HG03064 (cell line): ENCODE results near the gene ZFX.

ENCODE experiments used
- ATAC-seq: cut with Tn5 transposase; IDR thresholded peaks from one replicate; pipeline ENCODE4 v1.9.1; 2021; ENCODE audit warnings: low read depth; ENCODE audit not compliant: unreplicated experiment

Gene ZFX

GRCh38 chrX:24198101-24198500, 48.6 kb downstream of the ZFX start:
- ATAC-seq: no peak

GRCh38 chrX:24200133-24200532, 50.6 kb downstream of the ZFX start:
- ATAC-seq: no peak

- ATAC-seq: no peak
Measured at GRCh38 chrX:24201216-24201615, 51.7 kb downstream of the ZFX start.

GRCh38 chrX:24202465-24203031, 53.0 kb downstream of the ZFX start:
- no peak for ATAC-seq

- ATAC-seq: no peak
Measured at GRCh38 chrX:24203072-24203808, 53.7 kb downstream of the ZFX start.

GRCh38 chrX:24204331-24204730, 54.8 kb downstream of the ZFX start:
- ATAC-seq: no peak

- no peak for ATAC-seq
Measured at GRCh38 chrX:24204958-24205357, 55.4 kb downstream of the ZFX start.

- no peak for ATAC-seq
Measured at GRCh38 chrX:24207826-24208225, 58.3 kb downstream of the ZFX start.

- ATAC-seq: no peak
Measured at GRCh38 chrX:24208496-24209240, 59.1 kb downstream of the ZFX start.

- no peak for ATAC-seq
Measured at GRCh38 chrX:24210190-24210589, 60.7 kb downstream of the ZFX start.

- ATAC-seq: no peak
Measured at GRCh38 chrX:24214568-24214967, 65.0 kb downstream of the ZFX start.

GRCh38 chrX:24215272-24215671, 65.7 kb downstream of the ZFX start:
- no peak for ATAC-seq

GRCh38 chrX:24216037-24216436, 66.5 kb downstream of the ZFX start:
- ATAC-seq: no peak

GRCh38 chrX:24216827-24217226, 67.3 kb downstream of the ZFX start:
- no peak for ATAC-seq

GRCh38 chrX:24219320-24219719, 69.8 kb downstream of the ZFX start:
- no peak for ATAC-seq

GRCh38 chrX:24221872-24222271, 72.3 kb downstream of the ZFX start:
- ATAC-seq: no peak

- ATAC-seq: no peak
Measured at GRCh38 chrX:24225265-24225664, 75.7 kb downstream of the ZFX start.

- no peak for ATAC-seq
Measured at GRCh38 chrX:24226176-24226575, 76.6 kb downstream of the ZFX start.

GRCh38 chrX:24228596-24228995, 79.1 kb downstream of the ZFX start:
- ATAC-seq: no peak

GRCh38 chrX:24229400-24229879, 79.9 kb downstream of the ZFX start:
- ATAC-seq: no peak

GRCh38 chrX:24229976-24230375, 80.4 kb downstream of the ZFX start:
- ATAC-seq: no peak

GRCh38 chrX:24231131-24231540, 81.6 kb downstream of the ZFX start:
- ATAC-seq: no peak
